GM18870 (cell line): Measurements from ENCODE around the gene GLE1.
"Not testable (repeated sequence)": the region's sequence is repeated elsewhere in the genome, so short reads cannot be mapped to it uniquely, and the experiment has no call there.

Source experiments
- ATAC-seq: cut with Tn5 transposase; IDR thresholded peaks from one replicate; pipeline ENCODE4 v1.9.1; 2021; ENCODE audit warnings: moderate library complexity; ENCODE audit not compliant: unreplicated experiment

Gene GLE1

DNA sequence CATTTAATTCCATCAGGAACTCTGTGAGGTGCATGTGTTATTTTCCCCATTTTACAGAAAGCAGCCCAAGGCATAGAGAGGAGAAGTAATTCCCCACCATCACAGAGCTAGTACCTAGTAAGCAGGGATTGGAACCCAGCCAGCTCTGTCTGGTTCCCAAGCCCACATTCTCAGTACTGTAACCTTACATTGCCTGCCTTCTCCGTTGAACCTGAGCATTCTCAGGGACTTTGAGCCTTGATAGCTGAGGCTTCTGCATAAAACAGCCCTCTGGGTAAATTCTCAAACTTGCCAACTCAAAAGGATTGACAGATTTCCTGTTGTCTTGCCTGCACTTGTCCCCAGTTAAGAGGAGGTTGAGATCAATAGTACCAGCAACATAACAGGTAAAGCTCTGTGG lies 9.2 kb upstream of the GLE1 start:
- ATAC-seq = no peak

DNA sequence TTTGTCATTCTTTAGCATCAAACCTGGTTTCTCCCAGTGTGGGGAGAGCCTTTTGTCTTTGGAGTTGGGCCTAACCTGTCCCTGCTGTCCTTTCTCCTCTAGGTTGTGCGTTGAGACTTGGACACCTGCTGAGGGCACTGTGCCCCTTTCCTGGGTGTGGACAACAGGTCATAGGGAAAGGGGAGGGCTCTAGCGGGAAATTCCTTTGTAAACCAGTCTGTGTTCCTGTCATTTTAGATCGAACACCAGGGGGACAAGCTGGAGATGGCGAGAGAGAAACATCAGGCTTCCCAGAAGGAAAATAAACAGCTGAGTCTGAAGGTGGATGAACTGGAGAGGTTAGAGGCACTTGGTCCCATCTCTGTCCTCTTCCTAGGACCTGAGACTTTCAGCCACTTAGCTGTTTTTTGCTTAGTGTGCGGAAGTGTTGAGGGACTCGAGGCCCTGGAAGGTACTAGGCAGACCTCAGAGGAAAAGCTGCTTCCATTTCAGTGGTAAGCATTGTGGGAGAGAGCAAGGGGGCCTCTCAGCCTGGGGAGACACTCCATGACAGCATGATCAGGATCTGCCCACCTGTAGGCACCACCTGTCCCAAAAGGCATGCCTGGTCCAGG lies 8.6 kb upstream of the GLE1 start:
- no peak for ATAC-seq

DNA sequence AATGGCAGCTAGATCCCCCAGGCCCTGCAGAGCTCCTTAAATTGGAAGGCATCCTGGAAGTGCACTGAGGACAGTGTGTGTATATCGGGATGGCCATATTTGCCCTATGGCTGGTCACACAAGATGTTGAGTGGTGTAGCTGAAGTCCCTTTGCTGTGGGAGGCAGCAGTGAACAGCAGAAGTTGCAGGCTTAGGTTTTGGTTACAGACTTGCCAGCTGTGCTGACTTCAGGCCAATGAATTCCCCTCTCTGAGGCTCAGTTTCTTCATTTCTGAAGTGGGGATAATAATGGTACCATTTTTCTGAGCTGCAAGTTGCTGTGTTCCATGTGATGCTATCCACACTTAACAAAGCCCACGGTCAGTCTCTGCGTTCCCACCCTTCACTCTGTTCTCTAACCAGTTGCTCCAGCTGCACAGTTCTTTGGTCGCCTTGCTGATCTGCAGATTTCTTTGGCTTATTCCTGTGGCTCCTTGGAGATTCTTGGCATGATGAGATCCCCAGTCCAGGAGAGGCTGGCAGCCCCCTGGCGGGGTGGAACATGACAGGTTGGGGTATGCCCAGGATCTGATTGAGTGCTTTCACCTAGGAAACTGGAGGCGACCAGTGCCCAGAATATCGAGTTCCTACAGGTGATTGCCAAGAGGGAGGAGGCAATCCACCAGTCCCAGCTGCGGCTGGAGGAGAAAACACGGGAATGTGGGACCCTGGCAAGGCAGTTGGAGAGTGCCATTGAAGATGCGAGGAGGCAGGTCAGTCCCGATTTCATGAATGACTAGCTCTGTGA lies 6.5 kb upstream of the GLE1 start:
- ATAC-seq = no peak

DNA sequence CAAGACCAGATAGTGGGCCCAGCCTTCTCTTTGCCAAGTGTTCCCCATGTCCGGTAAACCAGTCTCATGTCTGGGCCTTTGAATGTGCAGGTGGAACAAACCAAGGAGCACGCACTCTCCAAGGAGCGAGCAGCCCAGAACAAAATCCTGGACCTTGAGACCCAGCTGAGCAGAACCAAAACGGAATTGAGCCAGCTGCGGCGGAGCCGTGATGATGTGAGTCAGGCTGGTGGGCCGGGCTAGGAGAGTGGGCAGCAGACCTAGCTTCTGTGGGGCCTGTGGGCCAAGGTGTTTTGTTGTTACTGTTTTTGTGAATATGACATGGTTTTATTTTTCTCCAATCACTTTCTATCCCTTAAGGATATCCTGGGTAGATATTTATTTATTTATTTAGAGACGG lies 5.6 kb upstream of the GLE1 start:
- no peak for ATAC-seq

DNA sequence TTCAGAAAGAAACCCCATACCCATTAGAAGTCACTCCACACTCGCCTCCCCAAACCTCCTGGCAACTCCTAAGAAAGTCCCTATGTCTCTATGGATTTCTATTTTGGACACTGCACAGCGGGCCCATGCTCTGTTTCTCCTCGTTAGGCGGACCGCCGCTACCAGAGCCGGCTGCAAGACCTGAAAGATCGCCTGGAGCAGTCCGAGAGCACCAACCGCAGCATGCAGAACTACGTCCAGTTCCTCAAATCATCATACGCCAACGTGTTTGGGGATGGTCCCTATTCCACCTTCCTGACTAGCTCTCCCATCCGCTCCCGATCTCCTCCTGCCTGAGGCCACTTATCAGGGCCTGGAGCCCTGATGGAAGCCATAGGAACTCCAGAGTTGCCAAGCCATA lies 4.6 kb upstream of the GLE1 start:
- ATAC-seq = no peak

DNA sequence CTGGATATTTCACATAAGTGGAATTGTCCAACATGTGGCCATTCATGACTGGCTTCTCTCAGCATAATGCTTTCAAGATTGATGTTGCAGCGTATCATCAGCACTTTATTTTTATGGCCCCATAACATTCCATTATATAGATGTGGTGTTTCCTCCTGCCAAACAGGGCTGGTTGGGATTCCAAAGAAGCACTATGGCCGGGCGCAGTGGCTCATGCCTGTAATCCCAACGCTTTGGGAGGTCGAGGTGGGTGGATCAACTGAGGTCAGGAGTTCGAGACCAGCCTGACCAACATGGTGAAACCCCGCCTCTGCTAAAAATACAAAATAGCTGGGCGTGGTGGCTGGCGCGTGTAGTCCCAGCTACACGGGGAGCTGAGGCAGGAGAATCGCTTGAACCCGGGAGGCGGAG lies 1.1 kb upstream of the GLE1 start:
- ATAC-seq = not testable (repeated sequence)

GRCh38 chr9:128503870-128504269 lies 649 bp upstream of the GLE1 start:
- no peak for ATAC-seq

GRCh38 chr9:128505414-128505765 lies 871 bp downstream of the GLE1 start:
- ATAC-seq = no peak

- not testable (repeated sequence) for ATAC-seq
These were observed 1.4 kb downstream of the GLE1 start for GRCh38 chr9:128505906-128506305.

DNA sequence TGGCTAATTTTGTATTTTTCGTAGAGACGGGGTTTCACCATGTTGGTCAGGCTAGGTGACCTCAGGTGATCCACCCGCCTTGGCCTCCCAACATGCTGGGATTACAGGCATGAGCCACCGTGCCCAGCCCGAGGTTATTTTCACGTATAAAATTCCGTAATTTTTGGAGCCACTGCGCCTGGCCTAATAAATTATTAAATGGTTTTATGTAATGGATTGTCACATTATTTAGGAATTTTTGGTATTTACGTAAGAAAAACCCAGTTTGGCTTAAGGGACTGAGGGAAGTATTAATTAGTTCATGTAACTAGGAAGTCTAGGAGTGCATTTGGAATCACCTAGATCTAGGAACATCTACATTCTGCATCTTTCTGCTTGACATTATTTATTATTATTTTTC lies 8.3 kb downstream of the GLE1 start:
- ATAC-seq = no peak

GRCh38 chr9:128521956-128522355 lies 17.4 kb downstream of the GLE1 start:
- ATAC-seq = no peak

DNA sequence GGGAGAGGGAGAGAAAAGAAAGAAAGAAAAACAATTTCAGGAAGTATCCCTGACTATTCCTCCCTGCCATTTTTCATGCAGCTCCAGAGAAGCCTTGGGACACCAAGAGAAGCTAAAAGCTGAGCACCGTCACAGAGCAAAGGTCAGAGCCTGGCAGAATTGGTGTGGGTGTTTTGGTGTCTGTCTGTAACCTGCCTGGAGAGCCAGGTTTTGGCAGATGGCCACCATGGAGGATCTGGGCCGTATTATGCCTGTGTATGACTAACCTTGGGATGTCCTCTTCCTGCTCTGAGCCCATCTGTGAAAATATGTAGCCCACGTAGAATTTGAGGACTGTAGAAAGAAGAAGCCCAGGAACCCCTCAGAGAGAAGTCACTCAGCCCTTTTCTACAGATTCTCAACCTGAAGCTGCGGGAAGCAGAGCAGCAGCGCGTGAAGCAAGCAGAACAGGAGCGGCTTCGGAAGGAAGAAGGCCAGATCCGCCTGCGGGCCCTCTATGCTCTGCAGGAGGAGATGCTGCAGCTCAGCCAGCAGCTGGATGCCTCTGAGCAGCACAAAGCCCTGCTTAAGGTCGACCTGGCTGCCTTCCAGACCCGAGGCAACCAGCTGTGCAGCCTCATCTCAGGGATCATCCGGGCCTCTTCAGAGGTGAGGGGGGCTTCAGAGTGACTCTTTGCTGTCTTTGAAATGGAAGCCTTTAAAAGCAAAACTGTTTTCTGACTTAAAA lies 18.8 kb downstream of the GLE1 start:
- ATAC-seq = no peak

GRCh38 chr9:128526720-128527119 lies 22.2 kb downstream of the GLE1 start:
- no peak for ATAC-seq

DNA sequence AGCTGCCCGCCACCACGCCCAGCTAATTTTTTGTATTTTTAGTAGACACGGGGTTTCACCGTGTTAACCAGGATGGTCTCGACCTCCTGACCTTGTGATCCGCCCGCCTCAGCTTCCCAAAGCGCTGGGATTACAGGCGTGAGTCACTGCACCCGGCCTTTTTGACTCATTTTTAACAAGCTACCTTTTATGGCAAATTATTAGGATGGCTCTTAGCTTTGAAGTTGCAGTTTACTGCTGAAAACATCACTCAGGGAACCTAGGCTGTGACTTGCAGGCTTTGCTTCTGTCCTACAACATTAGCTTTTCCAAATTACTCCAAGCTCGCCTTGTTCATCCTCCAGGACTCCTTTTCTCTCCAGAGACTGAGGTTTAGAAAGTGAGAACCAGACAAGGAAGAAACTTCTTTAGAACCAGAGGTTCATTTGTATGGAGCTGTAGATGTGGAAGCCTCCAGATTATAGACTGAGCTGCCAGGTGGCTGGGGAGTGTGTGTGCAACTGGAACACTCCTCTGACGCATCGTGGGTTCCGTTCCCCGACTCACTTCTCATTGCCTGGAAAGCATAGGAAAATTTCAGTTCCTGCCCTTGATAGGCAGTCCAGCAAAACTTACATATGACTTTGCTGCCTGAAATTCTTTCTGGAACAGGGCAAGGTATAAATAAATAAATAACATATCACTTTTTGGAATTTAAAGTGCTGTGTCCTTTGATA lies 24.1 kb downstream of the GLE1 start:
- ATAC-seq = no peak

GRCh38 chr9:128529191-128529590 lies 24.7 kb downstream of the GLE1 start:
- no peak for ATAC-seq

GRCh38 chr9:128532581-128532980 lies 28.1 kb downstream of the GLE1 start:
- ATAC-seq = no peak

DNA sequence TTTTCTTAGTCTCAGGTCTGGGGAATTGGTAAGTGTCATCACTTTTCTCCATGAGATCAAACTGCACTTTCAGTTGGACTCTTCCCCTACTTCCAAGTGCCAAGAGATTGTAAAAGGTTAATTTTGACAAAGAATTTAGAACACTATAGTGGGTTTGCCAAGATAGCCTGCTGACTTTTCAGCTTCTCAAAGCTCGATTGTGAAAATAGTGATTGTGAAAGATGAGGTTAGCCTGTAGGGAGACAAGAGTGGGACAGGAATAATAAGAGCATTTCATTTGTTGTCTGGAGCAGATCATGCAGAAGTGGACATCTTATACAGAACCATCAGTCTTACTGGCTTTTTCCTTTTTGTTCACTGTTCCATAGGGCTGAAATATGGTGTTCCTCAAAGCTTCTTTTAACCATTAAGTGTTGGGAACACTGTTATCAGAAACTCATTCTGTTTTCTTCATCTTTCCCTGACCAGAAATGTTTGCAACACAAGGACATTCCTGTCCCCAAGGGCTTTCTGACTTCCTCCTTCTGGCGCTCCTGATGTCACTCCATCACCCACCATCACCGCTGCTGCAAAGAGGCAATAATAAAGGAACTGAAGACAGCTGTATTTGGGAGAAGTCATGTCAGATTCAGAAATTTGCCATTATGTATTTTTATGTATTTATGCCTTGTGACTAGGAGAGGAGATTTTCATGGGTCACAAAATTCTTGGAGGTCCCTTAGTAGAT lies 36.3 kb downstream of the GLE1 start:
- no peak for ATAC-seq

DNA sequence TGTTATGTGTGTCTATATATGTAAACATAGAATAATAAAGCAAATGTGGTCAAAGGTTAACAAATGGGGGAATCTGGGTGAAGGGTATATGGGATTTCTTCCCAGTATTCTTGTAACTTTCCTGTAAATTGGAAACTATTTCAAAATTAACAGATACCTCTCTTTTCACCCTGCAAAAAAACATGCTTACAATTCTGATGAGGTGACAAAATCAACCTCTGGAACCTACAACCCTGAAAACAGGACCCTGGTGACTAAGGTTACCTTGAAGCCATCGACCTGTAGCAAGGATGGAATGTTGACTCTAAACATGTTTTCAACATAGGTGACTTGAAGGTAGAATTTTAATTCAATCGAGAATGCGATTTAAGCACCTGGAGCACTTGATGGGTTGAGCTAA lies 42.0 kb downstream of the GLE1 start:
- no peak for ATAC-seq

DNA sequence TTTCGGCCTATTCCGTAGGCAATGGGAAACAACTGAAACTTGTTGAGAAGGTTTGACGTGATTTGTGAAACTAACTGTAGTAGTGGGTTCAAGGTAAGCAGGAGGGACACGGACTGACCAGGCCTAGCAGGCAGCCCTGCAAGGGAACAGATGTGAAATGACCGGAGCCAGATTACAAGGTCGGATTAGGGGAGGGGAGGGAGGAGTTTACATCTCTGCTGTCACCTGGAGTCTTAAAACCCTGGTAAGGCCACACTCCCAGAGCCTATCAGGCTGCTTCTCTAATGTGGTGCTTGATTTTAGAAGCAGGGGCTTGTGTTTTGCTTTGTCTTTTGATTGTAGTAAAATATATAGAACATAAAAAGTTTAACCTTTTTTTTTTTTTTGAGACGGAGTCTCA lies 44.4 kb downstream of the GLE1 start:
- no peak for ATAC-seq

DNA sequence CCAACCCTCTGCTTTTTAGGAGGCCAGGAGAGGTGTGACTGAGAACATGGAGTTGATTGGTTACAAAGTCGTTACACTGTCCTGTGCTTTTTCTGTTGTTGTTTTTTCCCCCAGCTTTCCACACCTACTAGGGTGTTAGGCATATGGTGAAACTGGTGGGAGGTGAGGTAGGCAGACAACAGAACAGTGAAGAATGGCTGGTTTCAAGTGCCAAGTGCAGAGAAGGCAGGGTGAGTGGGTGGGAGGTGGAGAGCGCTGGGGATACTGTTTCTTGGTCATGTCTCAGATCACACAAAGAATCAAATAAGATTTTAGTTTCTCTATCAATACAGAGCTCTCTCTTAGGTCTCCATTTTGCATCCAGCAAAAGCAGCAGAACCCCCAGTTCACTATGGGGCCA lies 45.7 kb downstream of the GLE1 start:
- no peak for ATAC-seq
